Left ventricle myocardium inferior (tissue), 1 donor: Measurements from ENCODE around the gene STK11. TPM values are rescaled to one million over a fixed set of nuclear protein-coding genes. Genes with fewer than 3 reads are reported as not detected.

Experiments used
- DNase-seq: peaks from one replicate; pipeline ENCODE4 v3.0.0-alpha.2; 2020
- H3K27ac ChIP-seq: fragments of 200-600 bp; replicated peaks from 2 replicates; pipeline ENCODE4 v1.8.0; 2021
- H3K27me3 ChIP-seq: fragments of 200-600 bp; 2 replicates; pipeline ENCODE4 v1.8.0; 2021; ENCODE audit warnings: low read depth
- H3K36me3 ChIP-seq: fragments of 200-600 bp; 2 replicates; pipeline ENCODE4 v1.8.0; 2021
- H3K4me1 ChIP-seq: fragments of 200-600 bp; 2 replicates; pipeline ENCODE4 v1.8.0; 2021
- H3K4me3 ChIP-seq: fragments of 200-600 bp; 2 replicates; pipeline ENCODE4 v1.8.0; 2021; ENCODE audit warnings: mild to moderate bottlenecking, moderate library complexity
- H3K9me3 ChIP-seq: fragments of 200-600 bp; replicated peaks from 2 replicates; pipeline ENCODE4 v1.8.0; 2021
- CTCF ChIP-seq: fragments of 200-600 bp; IDR thresholded peaks from 2 replicates; pipeline ENCODE4 v1.8.0; 2021; ENCODE audit warnings: antibody characterized with exemption, mild to moderate bottlenecking, borderline replicate concordance
- intact Hi-C: fragments of 100-400 bp; cut with micrococcal nuclease; formaldehyde crosslinking; loops from one replicate; pipeline ENCODE4 v1.11.0; 2022
- total RNA-seq: library from RNA; stranded (reverse); fragmentation: NEBNext Ultra II Directional; extraction: Animal tissue kit (Norgen Biotek cat#: 25700); gene quantifications from one replicate; pipeline ENCODE4 v1.2.1, GENCODE V29; 2021
- donor health status: DM: no; HTN: yes; CAD: no; lungs with severe emphysema.

STK11 gene
- total RNA-seq, 1 donor from 2014 or later, result 50.1 TPM

- intact Hi-C loops, result no loop called here
- Histone ChIP-seq H3K27ac (no peak overlapping the region), H3K9me3 (no peaks in the 10 kb centered on the region), H3K4me3 (no peak overlapping the region), H3K4me1 (peaks cover 35% of the 10 kb centered on the region), H3K27me3 (no peaks in the 10 kb centered on the region), H3K36me3 (no peaks in the 10 kb centered on the region)
- DNase-seq, result no peak
- TF ChIP-seq CTCF, result no peak
These were observed 36.8 kb upstream of the STK11 start for GRCh38 chr19:1168572-1169410.

- TF ChIP-seq CTCF, result no peak
- Histone ChIP-seq H3K4me3 (no peak overlapping the region), H3K4me1 (peaks cover 38% of the 10 kb centered on the region), H3K9me3 (no peaks in the 10 kb centered on the region), H3K27me3 (no peaks in the 10 kb centered on the region), H3K27ac (no peak overlapping the region), H3K36me3 (no peaks in the 10 kb centered on the region)
- no peak for DNase-seq
- intact Hi-C loops, result no loop called here
These were observed 36.2 kb upstream of the STK11 start for GRCh38 chr19:1169411-1169791.

GRCh38 chr19:1169921-1170885 is 35.4 kb upstream of the STK11 start:
- TF ChIP-seq CTCF, result no peak
- Histone ChIP-seq H3K27me3 (no peaks in the 10 kb centered on the region), H3K9me3 (no peaks in the 10 kb centered on the region), H3K4me1 (peaks cover 39% of the 10 kb centered on the region), H3K27ac (no peak overlapping the region), H3K4me3 (no peak overlapping the region), H3K36me3 (no peaks in the 10 kb centered on the region)
- intact Hi-C loops, result no loop called here
- DNase-seq, result no peak

- Histone ChIP-seq H3K27ac (no peak overlapping the region), H3K9me3 (no peaks in the 10 kb centered on the region), H3K36me3 (no peaks in the 10 kb centered on the region), H3K27me3 (no peaks in the 10 kb centered on the region), H3K4me3 (peak overlapping the region; percentile 94), H3K4me1 (peaks cover 39% of the 10 kb centered on the region)
- DNase-seq, result no peak
- TF ChIP-seq CTCF, result no peak
- intact Hi-C loops, result no loop called here
These were observed 34.4 kb upstream of the STK11 start for GRCh38 chr19:1170938-1171754.

- no peaks in the 10 kb centered on the region for H3K36me3 ChIP-seq
- no peak for TF ChIP-seq CTCF
- H3K27me3 ChIP-seq, result no peaks in the 10 kb centered on the region
- H3K9me3 ChIP-seq, result no peaks in the 10 kb centered on the region
- H3K4me3 ChIP-seq, result peak overlapping the region; percentile 94
- H3K27ac ChIP-seq, result peak overlapping the region; percentile 94
- no peak for DNase-seq
- peaks cover 39% of the 10 kb centered on the region for H3K4me1 ChIP-seq
- intact Hi-C loops, result no loop called here
These were observed 33.7 kb upstream of the STK11 start for GRCh38 chr19:1171755-1172352.
